ENCODE measurements around the gene DEPDC5. TPM values are rescaled to one million over a fixed set of nuclear protein-coding genes. Genes with fewer than 3 reads are reported as not detected.

DEPDC5 gene
- polyA plus RNA-seq, 1 donor, result 12.0 TPM

DNA sequence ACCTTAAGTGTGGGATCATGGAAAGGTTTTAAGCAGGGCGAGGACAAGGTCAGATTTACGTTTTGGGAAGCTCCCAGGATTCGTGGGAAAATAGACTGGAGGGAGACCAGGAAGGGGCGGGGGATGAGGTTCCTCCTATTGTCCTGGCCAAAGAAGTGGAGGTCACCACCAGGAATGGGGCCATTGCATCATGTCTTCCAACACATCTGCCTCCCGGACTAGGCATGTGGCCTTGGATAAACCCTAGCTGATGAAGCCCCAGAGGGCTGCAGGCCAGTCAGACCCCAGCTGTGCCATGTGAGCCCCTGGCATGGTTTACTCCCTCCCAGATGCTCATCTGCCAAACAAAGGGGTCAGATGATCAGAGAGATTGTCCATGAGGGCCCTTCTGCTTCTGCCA, 179.0 kb downstream of the DEPDC5 start:
- no peaks in the 10 kb centered on the region for H3K9me3 ChIP-seq (ENCODE audit: control insufficient read depth, low read depth, low read length)
- WGBS (ENCODE audit: insufficient coverage, low lambda C conversion rate), result no CpG with 5 or more reads among the region's 5 CpGs
- no peaks in the 10 kb centered on the region for H3K27me3 ChIP-seq (ENCODE audit: control insufficient read depth, insufficient read depth, low read length)
- H3K4me3 ChIP-seq (ENCODE audit: low read length), result no peak overlapping the region
- H3K4me1 ChIP-seq (ENCODE audit: control insufficient read depth, insufficient read depth, low read length), result peaks cover 3% of the 10 kb centered on the region
- DNase-seq, result no peak
- no peaks in the 10 kb centered on the region for H3K36me3 ChIP-seq (ENCODE audit: control insufficient read depth, insufficient read depth, low read length)
- no peak overlapping the region for H3K27ac ChIP-seq (ENCODE audit: low read length)

DNA sequence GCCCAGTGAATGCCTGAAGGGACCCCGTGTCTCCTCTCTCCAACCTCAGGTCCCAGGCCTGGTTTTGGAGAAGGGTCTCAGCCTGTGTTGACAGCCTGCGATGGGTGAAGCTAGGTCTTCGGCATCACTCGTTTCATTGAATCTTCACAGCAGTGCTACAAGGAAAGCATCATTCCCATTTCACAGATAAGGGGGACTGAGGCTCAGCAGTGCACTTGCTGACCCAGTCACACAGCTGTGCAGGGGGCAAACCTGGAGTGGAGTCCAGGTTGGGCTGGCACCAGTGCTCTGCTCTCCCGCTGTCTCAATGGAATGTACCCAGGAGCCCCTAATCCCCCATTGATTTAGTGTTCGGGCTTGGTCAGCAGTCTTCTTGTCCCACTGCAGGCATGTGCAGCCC, 179.6 kb downstream of the DEPDC5 start:
- Histone ChIP-seq H3K36me3 (ENCODE audit: control insufficient read depth, insufficient read depth, low read length) (no peaks in the 10 kb centered on the region), H3K9me3 (ENCODE audit: control insufficient read depth, low read depth, low read length) (no peaks in the 10 kb centered on the region), H3K27ac (ENCODE audit: low read length) (no peak overlapping the region), H3K27me3 (ENCODE audit: control insufficient read depth, insufficient read depth, low read length) (no peaks in the 10 kb centered on the region), H3K4me1 (ENCODE audit: control insufficient read depth, insufficient read depth, low read length) (peaks cover 3% of the 10 kb centered on the region), H3K4me3 (ENCODE audit: low read length) (no peak overlapping the region)
- WGBS (ENCODE audit: insufficient coverage, low lambda C conversion rate), result no CpG with 5 or more reads among the region's 6 CpGs
- no peak for DNase-seq

GRCh38 chr22:31933816-31934482, 180.1 kb downstream of the DEPDC5 start:
- H3K27me3 ChIP-seq (ENCODE audit: control insufficient read depth, insufficient read depth, low read length), result no peaks in the 10 kb centered on the region
- H3K4me1 ChIP-seq (ENCODE audit: control insufficient read depth, insufficient read depth, low read length), result peaks cover 3% of the 10 kb centered on the region
- no peaks in the 10 kb centered on the region for H3K9me3 ChIP-seq (ENCODE audit: control insufficient read depth, low read depth, low read length)
- DNase-seq, result no peak
- H3K4me3 ChIP-seq (ENCODE audit: low read length), result no peak overlapping the region
- no peak overlapping the region for H3K27ac ChIP-seq (ENCODE audit: low read length)
- 94% methylated on average over 2 of the region's 17 CpGs for WGBS (ENCODE audit: insufficient coverage, low lambda C conversion rate)
- H3K36me3 ChIP-seq (ENCODE audit: control insufficient read depth, insufficient read depth, low read length), result no peaks in the 10 kb centered on the region

- H3K4me3 ChIP-seq (ENCODE audit: low read length), result no peak overlapping the region
- H3K9me3 ChIP-seq (ENCODE audit: control insufficient read depth, low read depth, low read length), result no peaks in the 10 kb centered on the region
- no peaks in the 10 kb centered on the region for H3K4me1 ChIP-seq (ENCODE audit: control insufficient read depth, insufficient read depth, low read length)
- WGBS (ENCODE audit: insufficient coverage, low lambda C conversion rate), result no CpG with 5 or more reads among the region's 4 CpGs
- H3K27ac ChIP-seq (ENCODE audit: low read length), result no peak overlapping the region
- H3K27me3 ChIP-seq (ENCODE audit: control insufficient read depth, insufficient read depth, low read length), result no peaks in the 10 kb centered on the region
- H3K36me3 ChIP-seq (ENCODE audit: control insufficient read depth, insufficient read depth, low read length), result no peaks in the 10 kb centered on the region
- DNase-seq, result no peak
Measured at GRCh38 chr22:31935961-31936635, 182.3 kb downstream of the DEPDC5 start.

GRCh38 chr22:31937341-31937740, 183.5 kb downstream of the DEPDC5 start:
- Histone ChIP-seq H3K9me3 (ENCODE audit: control insufficient read depth, low read depth, low read length) (no peaks in the 10 kb centered on the region), H3K36me3 (ENCODE audit: control insufficient read depth, insufficient read depth, low read length) (no peaks in the 10 kb centered on the region), H3K27ac (ENCODE audit: low read length) (no peak overlapping the region), H3K4me3 (ENCODE audit: low read length) (no peak overlapping the region), H3K27me3 (ENCODE audit: control insufficient read depth, insufficient read depth, low read length) (no peaks in the 10 kb centered on the region), H3K4me1 (ENCODE audit: control insufficient read depth, insufficient read depth, low read length) (no peaks in the 10 kb centered on the region)
- WGBS (ENCODE audit: insufficient coverage, low lambda C conversion rate), result no CpG with 5 or more reads among the region's 3 CpGs
- DNase-seq, result no peak

GRCh38 chr22:31938296-31938695, 184.5 kb downstream of the DEPDC5 start:
- DNase-seq, result no peak
- Histone ChIP-seq H3K4me1 (ENCODE audit: control insufficient read depth, insufficient read depth, low read length) (no peaks in the 10 kb centered on the region), H3K36me3 (ENCODE audit: control insufficient read depth, insufficient read depth, low read length) (no peaks in the 10 kb centered on the region), H3K27me3 (ENCODE audit: control insufficient read depth, insufficient read depth, low read length) (no peaks in the 10 kb centered on the region), H3K27ac (ENCODE audit: low read length) (no peak overlapping the region), H3K4me3 (ENCODE audit: low read length) (no peak overlapping the region), H3K9me3 (ENCODE audit: control insufficient read depth, low read depth, low read length) (no peaks in the 10 kb centered on the region)
- WGBS (ENCODE audit: insufficient coverage, low lambda C conversion rate), result no CpG with 5 or more reads among the region's 8 CpGs

DNA sequence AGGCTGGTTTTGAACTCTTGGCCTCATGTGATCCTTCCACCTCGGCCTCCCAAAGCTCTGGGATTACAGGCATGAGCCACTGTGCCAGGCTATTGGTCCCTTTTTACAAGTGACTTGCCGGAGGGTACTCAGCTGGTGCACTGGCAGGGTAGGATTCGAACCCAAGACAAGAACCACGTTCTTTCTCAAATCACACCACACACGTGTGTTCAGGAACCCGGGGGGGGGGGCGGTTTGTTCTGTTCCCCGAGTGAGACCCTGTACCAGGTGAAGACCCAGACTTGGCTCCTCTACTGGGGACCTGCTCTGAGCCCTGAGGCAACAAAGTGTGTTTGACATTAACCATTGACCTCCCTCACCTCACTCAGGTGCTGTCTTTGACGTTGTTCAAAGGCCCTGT, 186.7 kb downstream of the DEPDC5 start:
- H3K4me3 ChIP-seq (ENCODE audit: low read length), result no peak overlapping the region
- H3K4me1 ChIP-seq (ENCODE audit: control insufficient read depth, insufficient read depth, low read length), result peaks cover 3% of the 10 kb centered on the region
- no peak for DNase-seq
- H3K36me3 ChIP-seq (ENCODE audit: control insufficient read depth, insufficient read depth, low read length), result no peaks in the 10 kb centered on the region
- no peaks in the 10 kb centered on the region for H3K9me3 ChIP-seq (ENCODE audit: control insufficient read depth, low read depth, low read length)
- H3K27me3 ChIP-seq (ENCODE audit: control insufficient read depth, insufficient read depth, low read length), result no peaks in the 10 kb centered on the region
- no CpG with 5 or more reads among the region's 9 CpGs for WGBS (ENCODE audit: insufficient coverage, low lambda C conversion rate)
- no peak overlapping the region for H3K27ac ChIP-seq (ENCODE audit: low read length)

DNA sequence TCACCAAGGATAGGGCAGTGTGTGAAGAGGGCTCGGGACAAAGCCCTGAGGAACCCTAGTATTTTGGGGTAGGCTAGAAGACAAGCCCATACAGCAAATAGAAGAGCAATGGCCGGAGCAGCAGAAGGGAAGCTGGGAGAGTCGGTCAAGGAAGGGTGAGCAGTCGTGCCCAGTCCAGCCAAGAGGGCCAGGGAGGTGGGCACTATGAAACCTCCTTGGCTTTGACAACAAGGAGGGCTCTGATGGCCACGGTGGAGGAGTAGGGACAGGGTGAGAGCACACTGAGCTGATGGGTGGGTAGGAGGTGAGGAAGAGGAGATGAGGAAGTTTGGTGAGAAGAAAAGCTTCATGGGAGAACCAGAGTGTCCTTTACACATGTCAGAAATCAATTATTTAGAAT, 188.3 kb downstream of the DEPDC5 start:
- Histone ChIP-seq H3K27me3 (ENCODE audit: control insufficient read depth, insufficient read depth, low read length) (no peaks in the 10 kb centered on the region), H3K36me3 (ENCODE audit: control insufficient read depth, insufficient read depth, low read length) (no peaks in the 10 kb centered on the region), H3K9me3 (ENCODE audit: control insufficient read depth, low read depth, low read length) (no peaks in the 10 kb centered on the region), H3K4me1 (ENCODE audit: control insufficient read depth, insufficient read depth, low read length) (peaks cover 9% of the 10 kb centered on the region), H3K27ac (ENCODE audit: low read length) (no peak overlapping the region), H3K4me3 (ENCODE audit: low read length) (no peak overlapping the region)
- 79% methylated on average over 4 of the region's 5 CpGs for WGBS (ENCODE audit: insufficient coverage, low lambda C conversion rate)
- DNase-seq, result no peak

DNA sequence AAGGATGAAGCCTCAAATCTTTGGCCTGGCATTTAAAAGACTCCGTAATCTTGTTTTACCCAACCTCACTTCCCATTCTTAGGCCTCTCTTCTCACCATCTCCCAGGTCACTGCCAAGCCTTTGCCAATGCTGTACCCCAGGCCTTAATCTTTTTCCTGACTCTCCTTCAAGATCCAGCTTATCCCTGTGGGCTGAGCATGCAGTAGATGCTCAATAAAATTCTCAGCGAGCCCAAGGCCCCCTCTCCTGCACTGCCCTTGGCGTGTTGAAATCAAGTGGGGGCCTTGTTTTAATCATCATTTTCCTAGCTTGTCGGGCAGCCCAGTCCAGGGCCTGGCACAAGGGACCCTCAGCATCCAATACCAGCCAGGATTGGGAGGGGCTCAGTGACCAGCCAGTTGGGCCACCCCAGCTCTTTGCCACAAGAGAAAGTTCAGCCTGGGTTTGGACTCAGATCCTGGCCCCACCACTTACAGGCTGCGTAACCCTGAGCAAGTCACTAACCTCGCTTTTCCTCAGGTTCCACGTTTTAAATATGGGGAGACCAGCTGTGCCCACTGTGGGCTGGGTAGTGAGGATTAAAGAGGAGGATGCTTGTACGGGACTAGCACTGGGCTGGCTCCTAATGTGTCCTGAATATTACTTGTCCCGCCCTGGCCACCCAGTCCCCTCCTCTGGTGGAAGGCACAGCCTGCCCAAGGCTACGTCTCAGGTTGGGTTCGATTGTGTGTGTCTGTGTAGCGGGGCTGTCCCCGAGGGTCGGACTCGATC, 189.6 kb downstream of the DEPDC5 start:
- no peak for DNase-seq

DNA sequence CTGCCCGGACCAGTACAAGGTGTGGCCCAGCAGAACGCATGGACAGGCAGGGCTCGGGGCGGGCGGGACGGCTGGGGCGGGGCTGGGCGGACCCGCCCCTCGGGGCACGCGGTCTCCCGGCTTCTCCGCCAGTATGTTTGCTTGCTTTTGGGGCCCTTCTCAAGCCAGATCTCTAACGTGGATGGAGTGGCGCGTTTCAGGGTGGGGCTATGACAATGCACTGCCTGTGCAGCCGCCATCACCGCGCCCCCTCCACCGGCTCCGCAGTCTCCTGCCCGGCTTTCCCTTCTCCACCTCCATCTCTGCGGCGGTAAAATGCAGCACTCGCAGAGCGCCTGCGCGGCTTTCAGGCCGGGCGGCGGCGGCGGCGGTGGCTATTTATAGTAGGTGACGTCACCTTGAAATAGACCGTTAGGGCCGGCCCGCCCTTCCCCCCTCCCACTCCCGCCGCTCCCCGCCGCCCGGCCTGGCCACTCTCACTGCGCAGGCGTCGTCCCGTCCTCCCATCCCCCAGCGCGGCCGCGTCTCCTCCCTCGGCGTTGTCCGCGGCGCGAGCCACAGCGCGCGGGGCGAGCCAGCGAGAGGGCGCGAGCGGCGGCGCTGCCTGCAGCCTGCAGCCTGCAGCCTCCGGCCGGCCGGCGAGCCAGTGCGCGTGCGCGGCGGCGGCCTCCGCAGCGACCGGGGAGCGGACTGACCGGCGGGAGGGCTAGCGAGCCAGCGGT, 190.3 kb downstream of the DEPDC5 start, which contains the start of gene YWHAH:
TSS of gene YWHAH (plus strand) at position 558 of the 722 bp plus-strand sequence. CDS start 199 bp downstream, outside the sequence.
- peak within 1 kb of the TSS; percentile 73 for H3K4me3 ChIP-seq (ENCODE audit: low read length)
- no CpG with 5 or more reads among the region's 86 CpGs for WGBS (ENCODE audit: insufficient coverage, low lambda C conversion rate)
- H3K27ac ChIP-seq (ENCODE audit: low read length), result peak within 1 kb of the TSS; percentile 85
- H3K9me3 ChIP-seq (ENCODE audit: control insufficient read depth, low read depth, low read length), result no peaks in the 10 kb centered on the region
- peaks cover 12% of the 10 kb centered on the region for H3K36me3 ChIP-seq (ENCODE audit: control insufficient read depth, insufficient read depth, low read length)
- H3K4me1 ChIP-seq (ENCODE audit: control insufficient read depth, insufficient read depth, low read length), result peaks cover 9% of the 10 kb centered on the region
- peak; percentile 94 to 96 for DNase-seq
- no peaks in the 10 kb centered on the region for H3K27me3 ChIP-seq (ENCODE audit: control insufficient read depth, insufficient read depth, low read length)

More for the DNA sequence above, 189.6 kb downstream of the DEPDC5 start:
- Histone ChIP-seq H3K27me3 (ENCODE audit: control insufficient read depth, insufficient read depth, low read length) (no peaks in the 10 kb centered on the region), H3K4me1 (ENCODE audit: control insufficient read depth, insufficient read depth, low read length) (peaks cover 9% of the 10 kb centered on the region), H3K36me3 (ENCODE audit: control insufficient read depth, insufficient read depth, low read length) (peaks cover 9% of the 10 kb centered on the region), H3K9me3 (ENCODE audit: control insufficient read depth, low read depth, low read length) (no peaks in the 10 kb centered on the region), H3K27ac (ENCODE audit: low read length) (peak overlapping the region; percentile 85), H3K4me3 (ENCODE audit: low read length) (peak overlapping the region; percentile 60)
- no CpG with 5 or more reads among the region's 15 CpGs for WGBS (ENCODE audit: insufficient coverage, low lambda C conversion rate)
